ENCODE measurements around the gene TFAP2B.

Gene TFAP2B

GRCh38 chr6:50824552-50824951 is 5.9 kb downstream of the TFAP2B start:
- no peak for DNase-seq (ENCODE audit: low read depth in 2 of 2)

- no peak for DNase-seq (ENCODE audit: low read depth in 2 of 2)
These were observed 6.8 kb downstream of the TFAP2B start for GRCh38 chr6:50825375-50826036.

GRCh38 chr6:50826037-50826761 is 7.5 kb downstream of the TFAP2B start:
- DNase-seq (ENCODE audit: low read depth in 2 of 2) = no peak

GRCh38 chr6:50826803-50827202 is 8.1 kb downstream of the TFAP2B start:
- DNase-seq (ENCODE audit: low read depth in 2 of 2) = no peak

GRCh38 chr6:50829049-50829448 is 10.4 kb downstream of the TFAP2B start:
- DNase-seq (ENCODE audit: low read depth in 2 of 2) = no peak

- DNase-seq (ENCODE audit: low read depth in 2 of 2) = no peak
These were observed 11.3 kb downstream of the TFAP2B start for GRCh38 chr6:50829898-50830444.

GRCh38 chr6:50831186-50831585 is 12.5 kb downstream of the TFAP2B start:
- no peak for DNase-seq (ENCODE audit: low read depth in 2 of 2)

GRCh38 chr6:50832912-50833311 is 14.2 kb downstream of the TFAP2B start:
- no peak for DNase-seq (ENCODE audit: low read depth in 2 of 2)

- no peak for DNase-seq (ENCODE audit: low read depth in 2 of 2)
These were observed 16.3 kb downstream of the TFAP2B start for GRCh38 chr6:50834929-50835410.

GRCh38 chr6:50836231-50836630 is 17.6 kb downstream of the TFAP2B start:
- no peak for DNase-seq (ENCODE audit: low read depth in 2 of 2)

- DNase-seq (ENCODE audit: low read depth in 2 of 2) = no peak
These were observed 19.1 kb downstream of the TFAP2B start for GRCh38 chr6:50837589-50838445.

GRCh38 chr6:50840112-50840810 is 21.6 kb downstream of the TFAP2B start:
- DNase-seq (ENCODE audit: low read depth in 2 of 2) = no peak

- DNase-seq (ENCODE audit: low read depth in 2 of 2) = no peak
These were observed 22.1 kb downstream of the TFAP2B start for GRCh38 chr6:50840811-50841192.

- no peak for DNase-seq (ENCODE audit: low read depth in 2 of 2)
These were observed 23.8 kb downstream of the TFAP2B start for GRCh38 chr6:50842446-50842845.

- DNase-seq (ENCODE audit: low read depth in 2 of 2) = no peak
These were observed 24.3 kb downstream of the TFAP2B start for GRCh38 chr6:50842861-50843384.

GRCh38 chr6:50843842-50844241 is 25.2 kb downstream of the TFAP2B start:
- no peak for DNase-seq (ENCODE audit: low read depth in 2 of 2)

- DNase-seq (ENCODE audit: low read depth in 2 of 2) = no peak
These were observed 26.9 kb downstream of the TFAP2B start for GRCh38 chr6:50845499-50846143.

GRCh38 chr6:50846144-50846851 is 27.6 kb downstream of the TFAP2B start:
- no peak for DNase-seq (ENCODE audit: low read depth in 2 of 2)

- DNase-seq (ENCODE audit: low read depth in 2 of 2) = no peak
These were observed 28.1 kb downstream of the TFAP2B start for GRCh38 chr6:50846852-50847155.

GRCh38 chr6:50847890-50848594 is 29.4 kb downstream of the TFAP2B start:
- DNase-seq (ENCODE audit: low read depth in 2 of 2) = no peak

Measured in fibroblast of skin of left quadriceps (primary cell).